Activated T-helper 1 cell treated with anti-CD3 and anti-CD28 coated beads, Interleukin-12 subunit alpha, Interleukin-12 subunit beta, Interleukin-2, Interleukin-4 antibody, amounts not matched to agents 30 ng/mL and 10 ng/mL and 1 ng/mL, durations not matched to agents 14 hours and 24 hours and 36 hours (primary cell): ENCODE results near the gene CCNQ. TPM values are rescaled to one million over a fixed set of nuclear protein-coding genes. Genes with fewer than 3 reads are reported as not detected.

Source experiments
- DNase-seq: peaks from one replicate; pipeline ENCODE4 v3.0.0; 2021; ENCODE audit warnings: low spot score
- H3K27ac Mint-ChIP-seq: one replicate; pipeline ENCODE4 v1.8.0; 2021; ENCODE audit warnings: mild to moderate bottlenecking, mixed read lengths
- H3K27me3 Mint-ChIP-seq: one replicate; pipeline ENCODE4 v1.8.0; 2022; ENCODE audit warnings: mild to moderate bottlenecking, moderate library complexity, mixed read lengths; ENCODE audit not compliant: insufficient read depth
- H3K36me3 Mint-ChIP-seq: one replicate; pipeline ENCODE4 v1.8.0; 2021; ENCODE audit warnings: low read depth, mixed read lengths
- H3K4me1 Mint-ChIP-seq: one replicate; pipeline ENCODE4 v1.8.0; 2021; ENCODE audit warnings: low read depth, mixed read lengths
- H3K4me3 Mint-ChIP-seq: one replicate; pipeline ENCODE4 v1.8.0; 2021; ENCODE audit warnings: mild to moderate bottlenecking, moderate library complexity, mixed read lengths
- H3K9me3 Mint-ChIP-seq: one replicate; pipeline ENCODE4 v1.8.0; 2021; ENCODE audit warnings: mixed read lengths
- intact Hi-C: fragments of 100-400 bp; cut with micrococcal nuclease; formaldehyde crosslinking; loops from one replicate; pipeline ENCODE4 v1.15.1; 2024
- total RNA-seq: library from RNA; stranded (reverse); gene quantifications from 2 replicates; pipeline ENCODE4 v1.2.3, GENCODE V29; 2022

The CCNQ gene
- total RNA-seq, 1 donor from 2014 or later, result 28.0 TPM

DNA sequence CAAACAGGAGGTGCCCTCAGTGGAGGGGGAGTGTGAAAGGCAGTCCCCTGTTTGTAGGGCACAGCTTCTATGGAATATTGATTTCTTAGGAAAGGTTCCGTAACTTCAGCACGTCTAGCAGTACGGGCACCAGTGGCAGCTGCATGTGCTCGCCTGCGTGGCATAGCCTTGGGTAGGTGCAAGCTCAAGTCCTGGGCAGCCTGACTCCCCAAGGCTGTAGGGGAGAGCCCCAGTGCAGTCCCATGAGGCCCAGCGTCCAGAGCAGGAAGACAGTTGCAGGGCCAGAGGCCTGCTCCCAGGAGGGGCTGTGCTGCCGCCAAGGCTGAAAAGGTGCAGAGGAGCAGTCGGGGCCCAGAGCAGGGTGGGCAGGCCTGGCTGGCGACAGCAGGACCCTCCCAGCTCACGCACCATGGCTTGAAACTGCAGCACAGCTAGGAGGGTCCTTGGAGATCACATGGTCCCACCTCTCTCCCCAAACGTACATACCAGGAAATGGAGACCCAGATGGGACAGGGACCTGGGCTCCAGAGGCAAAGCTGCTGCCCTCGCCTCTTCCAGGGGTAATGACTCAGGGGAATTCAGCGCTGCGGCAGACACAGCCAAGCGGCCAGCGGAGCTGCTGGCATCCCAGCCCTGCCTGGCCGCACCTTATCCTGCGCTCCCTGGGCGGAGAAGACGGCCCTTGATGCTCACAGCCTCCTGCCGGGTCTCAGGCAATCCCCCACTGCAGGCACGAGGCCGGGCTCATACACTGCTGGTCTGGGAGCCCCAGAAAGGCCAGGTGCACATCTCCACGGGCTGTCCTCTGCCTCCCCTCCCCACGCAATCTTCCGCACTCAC is 42.0 kb upstream of the CCNQ start:
- no peak overlapping the region for H3K27ac Mint-ChIP-seq
- H3K36me3 Mint-ChIP-seq, result no peaks in the 10 kb centered on the region
- peaks cover 26% of the 10 kb centered on the region for H3K27me3 Mint-ChIP-seq
- intact Hi-C loops, result no loop called here
- no peaks in the 10 kb centered on the region for H3K9me3 Mint-ChIP-seq
- no peak overlapping the region for H3K4me3 Mint-ChIP-seq
- DNase-seq, result no peak
- peaks cover 5% of the 10 kb centered on the region for H3K4me1 Mint-ChIP-seq

DNA sequence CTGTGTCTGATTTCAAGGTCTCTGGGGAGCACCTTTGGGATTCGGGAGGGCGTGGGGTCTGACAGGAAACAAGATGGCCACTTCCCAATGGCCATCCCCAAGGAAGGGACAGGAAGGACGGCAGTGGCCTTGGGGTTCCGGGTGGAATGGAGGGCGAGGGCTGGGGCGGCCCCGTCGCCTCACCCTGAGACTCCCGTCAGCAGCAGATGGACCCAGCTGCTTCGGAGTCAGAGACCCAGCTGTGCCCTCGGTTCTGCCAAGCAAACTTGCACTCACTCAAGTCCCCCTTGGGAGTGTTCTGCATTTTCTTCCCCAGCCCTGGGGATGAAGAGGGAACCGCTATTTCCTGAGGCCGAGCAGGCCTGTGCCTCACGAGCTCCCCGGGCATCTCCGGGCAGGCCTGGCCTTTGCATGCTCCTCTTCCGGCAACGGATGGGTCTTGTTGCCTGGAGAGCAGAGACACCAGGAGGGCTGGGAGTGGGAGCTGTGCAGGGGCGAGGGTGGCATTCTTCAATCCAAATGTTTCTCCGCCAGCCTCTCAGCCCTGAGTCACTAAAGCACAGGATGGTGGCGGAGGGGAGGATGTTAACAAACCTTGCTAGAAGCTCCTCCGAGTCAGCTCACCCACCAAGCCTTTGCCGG is 41.2 kb upstream of the CCNQ start:
- H3K9me3 Mint-ChIP-seq, result no peaks in the 10 kb centered on the region

DNA sequence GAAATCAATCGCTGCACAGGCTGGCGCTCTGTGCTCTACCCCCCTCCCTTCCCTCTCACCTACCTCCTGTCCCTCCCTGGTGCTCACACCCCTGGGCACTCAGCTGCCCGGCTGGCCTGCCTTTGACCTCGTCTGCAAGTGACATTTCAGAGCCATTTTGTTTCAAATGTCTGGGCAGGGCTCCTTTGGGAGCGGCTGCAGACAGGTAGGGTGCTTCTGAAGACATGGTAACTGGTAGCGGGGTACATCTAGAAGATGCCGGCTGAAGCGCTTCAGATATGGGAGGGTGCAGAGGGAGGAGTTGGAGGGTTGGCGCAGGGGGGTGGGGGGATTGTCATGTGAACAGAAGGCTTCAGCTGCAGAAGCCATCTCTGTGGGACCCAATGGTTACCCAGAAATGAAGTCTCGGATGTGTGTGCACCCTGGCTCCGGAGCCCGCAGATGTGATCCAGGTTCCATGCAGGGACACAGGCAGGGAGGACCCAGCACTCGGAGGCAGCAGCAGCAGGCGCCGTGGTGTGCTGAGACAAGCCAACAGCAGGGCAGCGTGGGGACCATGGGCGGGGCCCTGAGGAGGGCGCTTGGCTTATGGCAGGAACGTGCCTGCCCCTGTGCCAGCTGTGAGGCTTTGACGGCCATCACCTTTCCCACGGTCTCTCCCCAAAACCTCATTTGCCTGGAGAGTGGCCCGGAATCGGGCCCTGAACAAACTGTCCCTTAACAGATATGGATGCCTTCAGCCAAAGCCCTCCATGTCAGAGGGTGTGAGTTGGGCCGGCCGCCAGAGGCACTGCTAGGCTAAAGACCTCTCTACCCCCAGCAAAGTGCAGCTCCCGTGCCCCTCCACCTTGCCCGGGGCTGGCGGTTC is 40.5 kb upstream of the CCNQ start:
- intact Hi-C loops, result no loop called here
- no peak overlapping the region for H3K27ac Mint-ChIP-seq
- H3K36me3 Mint-ChIP-seq, result no peaks in the 10 kb centered on the region
- peaks cover 15% of the 10 kb centered on the region for H3K27me3 Mint-ChIP-seq
- no peak overlapping the region for H3K4me3 Mint-ChIP-seq
- no peak for DNase-seq
- H3K9me3 Mint-ChIP-seq, result no peaks in the 10 kb centered on the region
- peaks cover 5% of the 10 kb centered on the region for H3K4me1 Mint-ChIP-seq

More for the DNA sequence above, 41.2 kb upstream of the CCNQ start:
- H3K4me3 Mint-ChIP-seq, result no peak overlapping the region
- H3K27me3 Mint-ChIP-seq, result peaks cover 18% of the 10 kb centered on the region
- no peaks in the 10 kb centered on the region for H3K36me3 Mint-ChIP-seq
- intact Hi-C loops, result no loop called here
- no peak overlapping the region for H3K27ac Mint-ChIP-seq
- H3K4me1 Mint-ChIP-seq, result peaks cover 5% of the 10 kb centered on the region
- no peak for DNase-seq

DNA sequence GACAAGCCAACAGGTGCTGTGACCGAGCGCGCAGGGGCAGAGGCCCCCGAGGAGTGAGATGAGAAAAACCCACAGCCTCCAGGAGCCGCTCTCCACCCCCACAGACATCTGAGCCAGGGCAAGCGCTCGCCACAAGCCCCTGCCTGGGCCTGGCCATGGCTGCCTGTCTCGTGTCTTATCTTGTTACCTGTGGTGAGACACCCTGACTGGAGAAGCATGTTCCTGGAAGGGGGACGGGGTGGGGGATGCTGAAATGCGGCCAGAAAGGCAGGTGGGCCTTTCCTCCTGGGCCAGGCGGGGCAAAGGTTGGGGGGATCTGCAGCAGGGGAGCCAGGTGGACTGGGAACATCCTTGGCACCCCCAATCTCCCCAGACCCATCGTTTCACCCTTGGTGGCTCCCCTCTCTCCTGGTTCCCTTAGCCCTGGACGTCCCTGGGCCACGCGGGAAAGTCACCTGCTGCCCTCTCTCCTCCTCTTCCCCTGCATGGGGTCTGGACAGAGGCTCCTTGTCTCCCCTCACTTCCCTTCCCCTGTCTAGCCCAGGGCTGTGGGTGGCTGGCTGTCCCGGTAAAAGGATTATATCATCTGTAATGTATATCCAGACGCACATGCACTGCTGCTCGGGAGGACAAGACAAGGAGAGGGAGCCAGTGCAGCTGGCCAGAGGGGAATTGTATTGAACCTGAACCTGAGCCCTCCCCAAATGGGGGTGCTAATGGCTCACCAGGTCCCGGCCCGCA is 39.7 kb upstream of the CCNQ start:
- H3K27me3 Mint-ChIP-seq, result peaks cover 15% of the 10 kb centered on the region
- H3K36me3 Mint-ChIP-seq, result no peaks in the 10 kb centered on the region
- intact Hi-C loops, result no loop called here
- no peaks in the 10 kb centered on the region for H3K9me3 Mint-ChIP-seq
- no peak overlapping the region for H3K27ac Mint-ChIP-seq
- H3K4me3 Mint-ChIP-seq, result no peak overlapping the region
- peaks cover 5% of the 10 kb centered on the region for H3K4me1 Mint-ChIP-seq
- no peak for DNase-seq

DNA sequence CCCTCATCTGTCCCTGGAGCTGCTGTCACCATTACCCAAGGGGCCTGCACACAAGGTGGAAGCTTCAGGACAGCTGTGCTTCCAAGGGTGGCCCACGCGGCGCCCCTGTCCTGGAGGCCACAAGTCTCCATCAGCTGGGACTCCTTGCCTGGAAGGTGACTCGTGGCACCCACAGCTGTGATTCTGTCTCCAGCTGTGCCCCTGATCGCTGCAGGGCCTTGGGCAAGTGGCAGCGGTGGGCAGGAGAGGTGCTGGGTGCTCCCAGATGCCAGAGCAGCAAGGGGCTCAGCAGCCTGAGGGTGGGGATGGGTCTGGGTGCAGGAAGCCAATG is 39.1 kb upstream of the CCNQ start:
- intact Hi-C loops, result no loop called here
- no peak for DNase-seq
- Mint-ChIP-seq H3K4me3 (no peak overlapping the region), H3K27me3 (peaks cover 9% of the 10 kb centered on the region), H3K9me3 (no peaks in the 10 kb centered on the region), H3K36me3 (no peaks in the 10 kb centered on the region), H3K27ac (no peak overlapping the region), H3K4me1 (peaks cover 4% of the 10 kb centered on the region)

DNA sequence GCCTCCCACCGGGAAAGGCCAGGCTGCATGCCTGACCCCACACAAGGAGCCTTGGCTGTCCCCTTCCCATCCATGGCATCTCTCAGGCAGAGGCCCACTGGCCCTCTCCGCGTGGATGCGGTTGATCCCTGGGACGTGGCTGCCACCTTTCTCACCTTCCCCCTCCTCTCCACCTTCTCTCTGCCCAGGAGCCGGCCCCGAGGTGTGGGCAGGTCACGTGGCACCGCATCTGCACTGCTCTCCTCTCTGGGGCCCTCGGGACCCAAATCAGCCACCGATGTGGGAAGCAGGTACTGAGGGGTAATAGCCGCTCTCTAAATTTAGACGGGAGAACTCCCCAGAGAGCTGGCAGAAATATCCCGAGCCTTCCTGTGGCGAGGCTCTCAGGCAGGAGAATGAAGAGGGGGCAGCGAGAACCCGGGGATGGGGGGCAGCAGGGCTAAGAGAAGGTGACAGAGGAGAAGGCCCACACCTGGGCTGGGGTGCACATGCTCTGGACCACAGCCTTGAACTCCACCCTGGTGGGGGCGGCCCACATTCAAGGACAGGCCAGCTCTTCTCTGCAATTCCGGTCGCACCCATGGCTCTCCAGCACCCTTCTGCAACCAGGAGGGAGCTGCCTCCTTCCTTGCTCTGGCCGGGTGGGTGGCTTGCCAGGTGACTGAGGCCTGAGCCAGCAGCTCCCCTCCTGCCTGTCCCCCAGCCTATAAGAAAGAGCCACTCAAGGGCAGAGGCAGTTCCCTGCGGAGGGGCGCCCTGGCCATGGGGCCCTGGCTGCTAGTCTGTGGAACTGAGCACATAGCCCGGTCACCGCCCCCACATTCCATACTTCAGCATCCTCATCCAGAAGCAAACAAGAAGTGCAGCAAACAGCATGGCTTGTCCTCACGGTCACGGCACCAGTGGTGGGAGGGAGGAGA is 38.4 kb upstream of the CCNQ start:
- H3K9me3 Mint-ChIP-seq, result no peaks in the 10 kb centered on the region
- H3K36me3 Mint-ChIP-seq, result no peaks in the 10 kb centered on the region
- intact Hi-C loops, result no loop called here
- DNase-seq, result no peak
- peaks cover 5% of the 10 kb centered on the region for H3K27me3 Mint-ChIP-seq
- H3K27ac Mint-ChIP-seq, result no peak overlapping the region
- no peak overlapping the region for H3K4me3 Mint-ChIP-seq
- H3K4me1 Mint-ChIP-seq, result no peaks in the 10 kb centered on the region

DNA sequence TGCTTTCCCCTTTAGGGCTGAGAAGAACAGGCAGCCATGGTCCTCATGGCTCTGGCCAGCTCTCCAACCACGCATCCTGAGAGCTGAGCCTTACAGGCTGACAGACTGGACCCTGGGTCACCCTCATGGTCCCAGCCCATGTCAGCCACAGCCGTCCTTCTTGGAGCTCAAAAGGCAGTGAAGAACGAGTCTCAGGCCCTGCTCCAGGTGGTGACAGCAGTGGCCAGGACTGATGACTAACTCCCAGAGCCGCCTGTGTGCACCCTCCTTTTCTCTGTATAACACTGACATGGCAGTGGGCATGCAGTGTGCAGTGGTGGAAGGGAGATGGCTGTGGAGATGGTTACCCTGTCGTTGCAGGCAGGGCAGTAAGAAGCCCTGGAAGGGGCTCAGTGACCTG is 37.8 kb upstream of the CCNQ start:
- DNase-seq, result no peak
- peaks cover 4% of the 10 kb centered on the region for H3K27me3 Mint-ChIP-seq
- H3K4me3 Mint-ChIP-seq, result no peak overlapping the region
- no peaks in the 10 kb centered on the region for H3K9me3 Mint-ChIP-seq
- no peak overlapping the region for H3K27ac Mint-ChIP-seq
- no peaks in the 10 kb centered on the region for H3K4me1 Mint-ChIP-seq
- intact Hi-C loops, result no loop called here
- H3K36me3 Mint-ChIP-seq, result no peaks in the 10 kb centered on the region

DNA sequence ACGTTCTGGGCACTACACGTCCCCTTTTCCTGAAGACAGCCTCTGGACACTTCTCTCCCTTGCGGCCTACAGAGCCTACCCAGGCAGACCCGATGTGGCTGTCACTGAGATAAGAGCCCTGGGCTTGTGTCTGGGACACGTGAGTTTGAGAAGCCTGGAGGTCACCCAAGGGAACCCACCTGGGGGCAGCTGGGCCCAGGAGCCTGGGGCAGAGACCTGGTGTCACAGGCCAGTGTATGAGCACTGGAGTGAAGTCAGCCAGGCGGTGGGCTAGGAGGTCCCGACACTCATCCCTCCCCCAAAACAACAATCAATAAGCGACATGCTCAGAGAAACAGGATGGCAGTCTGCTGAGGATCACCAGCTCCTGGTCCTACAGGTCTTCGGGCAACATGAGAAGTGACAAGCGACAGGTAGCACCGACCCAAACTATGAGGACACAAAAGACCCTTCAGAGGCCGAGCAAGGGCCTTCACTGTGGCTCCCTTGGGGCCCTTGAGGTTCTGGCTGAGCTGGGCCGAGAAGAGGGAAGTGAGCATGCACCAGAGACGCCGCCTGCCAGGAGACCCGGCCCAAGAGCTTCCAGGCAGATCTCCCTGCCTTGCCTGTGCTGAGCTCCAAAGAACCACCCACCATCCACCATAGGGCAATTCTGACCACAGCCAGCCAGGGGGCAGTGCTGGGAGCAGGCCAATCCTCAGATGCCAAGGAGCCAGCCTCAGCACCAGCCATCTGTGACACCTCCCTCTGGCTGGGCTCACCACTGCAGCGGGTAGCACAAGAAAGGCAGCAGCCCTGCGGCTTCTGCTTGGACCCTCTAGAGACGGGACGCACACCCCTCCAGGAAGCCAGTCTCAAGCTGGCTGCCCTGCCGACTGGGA is 37.1 kb upstream of the CCNQ start:
- Mint-ChIP-seq H3K36me3 (no peaks in the 10 kb centered on the region), H3K27ac (no peak overlapping the region), H3K4me3 (no peak overlapping the region), H3K4me1 (no peaks in the 10 kb centered on the region), H3K9me3 (no peaks in the 10 kb centered on the region), H3K27me3 (peaks cover 3% of the 10 kb centered on the region)
- no peak for DNase-seq
- intact Hi-C loops, result no loop called here

DNA sequence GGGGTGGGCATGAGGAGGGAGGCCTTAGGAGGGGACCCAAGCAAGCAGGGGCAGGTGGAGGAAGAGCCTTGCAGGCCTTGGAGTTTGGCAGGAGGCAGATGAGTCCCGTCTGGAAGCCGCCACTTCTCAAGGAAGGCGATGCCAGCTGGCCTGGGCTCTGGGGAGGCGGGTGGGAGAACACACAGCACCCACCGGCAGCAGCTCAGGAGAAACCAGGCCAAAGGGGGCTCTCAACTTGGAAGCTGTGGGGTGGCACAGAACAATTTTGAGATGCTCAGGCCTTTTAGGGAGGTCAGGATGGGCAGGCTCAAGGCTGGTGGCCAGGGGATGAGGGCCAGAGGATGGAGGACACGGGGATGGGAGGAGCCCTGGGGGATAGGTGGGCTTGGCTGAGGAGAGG is 36.4 kb upstream of the CCNQ start:
- no peak for DNase-seq
- H3K4me3 Mint-ChIP-seq, result no peak overlapping the region
- intact Hi-C loops, result no loop called here
- no peak overlapping the region for H3K27ac Mint-ChIP-seq
- H3K27me3 Mint-ChIP-seq, result peaks cover 6% of the 10 kb centered on the region
- H3K4me1 Mint-ChIP-seq, result no peaks in the 10 kb centered on the region
- H3K36me3 Mint-ChIP-seq, result no peaks in the 10 kb centered on the region
- no peaks in the 10 kb centered on the region for H3K9me3 Mint-ChIP-seq

DNA sequence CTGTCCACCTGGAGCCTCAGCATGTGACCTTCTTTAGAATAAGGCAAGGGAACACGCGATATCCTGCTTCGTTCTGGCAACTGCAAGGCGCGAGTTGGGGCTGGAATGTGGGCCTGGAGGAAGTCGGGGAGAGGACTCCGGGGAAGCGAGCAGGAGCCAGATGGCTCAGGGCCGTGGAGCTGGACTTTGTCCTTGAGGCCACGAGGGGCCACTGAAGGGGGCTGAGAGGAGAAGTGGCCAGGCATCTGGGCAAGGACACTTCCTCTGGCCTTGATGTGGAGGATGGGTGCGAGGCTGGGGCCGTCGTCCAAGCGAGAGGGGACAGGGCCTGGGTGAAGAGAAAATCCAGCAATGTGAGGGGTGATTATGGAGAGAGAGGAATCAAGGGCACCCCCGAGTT is 35.9 kb upstream of the CCNQ start:
- Mint-ChIP-seq H3K4me1 (no peaks in the 10 kb centered on the region), H3K27me3 (peaks cover 6% of the 10 kb centered on the region), H3K36me3 (no peaks in the 10 kb centered on the region), H3K4me3 (no peak overlapping the region), H3K27ac (no peak overlapping the region), H3K9me3 (no peaks in the 10 kb centered on the region)
- no peak for DNase-seq
- intact Hi-C loops, result no loop called here

DNA sequence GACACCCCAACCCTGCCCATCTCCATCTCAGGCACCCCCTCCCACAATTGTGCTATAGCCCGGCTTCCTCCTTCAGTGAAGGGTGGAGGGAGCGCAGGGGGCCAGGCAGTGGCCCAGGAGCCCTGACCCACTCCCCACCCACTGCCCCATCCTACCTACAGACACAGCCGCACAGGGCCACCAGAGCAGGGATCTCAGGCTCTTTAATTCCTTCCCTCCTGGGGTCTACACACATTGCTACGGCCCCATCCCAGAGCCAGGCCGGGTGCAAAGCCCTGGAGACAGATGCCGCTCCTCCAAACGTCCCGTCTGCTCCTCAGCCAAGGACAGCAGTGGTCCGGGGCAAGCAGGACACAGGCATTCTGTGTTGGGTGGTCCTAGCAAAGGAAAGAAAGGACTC is 35.3 kb upstream of the CCNQ start:
- no peak for DNase-seq
- H3K4me1 Mint-ChIP-seq, result no peaks in the 10 kb centered on the region
- intact Hi-C loops, result no loop called here
- H3K4me3 Mint-ChIP-seq, result no peak overlapping the region
- no peak overlapping the region for H3K27ac Mint-ChIP-seq
- no peaks in the 10 kb centered on the region for H3K9me3 Mint-ChIP-seq
- no peaks in the 10 kb centered on the region for H3K36me3 Mint-ChIP-seq
- peaks cover 6% of the 10 kb centered on the region for H3K27me3 Mint-ChIP-seq
